Ovary (tissue), 9 donors: ENCODE data around the gene SORCS3. TPM values are rescaled to one million over a fixed set of nuclear protein-coding genes. Genes with fewer than 3 reads are reported as not detected.

Source experiments
- DNase-seq, 5 donors: peaks; one replicate each; pipeline ENCODE4 v3.0.0-alpha.2; 2019 to 2020
- H3K27ac ChIP-seq, 2 donors: fragments of 200-600 bp; one replicate each; pipeline versions ENCODE4 v1.5.1 to v1.8.0; 2019 to 2022
- H3K27me3 ChIP-seq: fragments of 200-600 bp; one replicate; pipeline ENCODE4 v1.8.0; 2022
- H3K36me3 ChIP-seq: fragments of 200-600 bp; sonication (generic); one replicate; pipeline ENCODE4 v1.5.1; 2019
- H3K4me1 ChIP-seq: one replicate; pipeline ENCODE4 v1.8.1; 2013; ENCODE audit warnings: mild to moderate bottlenecking, moderate library complexity; ENCODE audit not compliant: insufficient read depth
- H3K4me3 ChIP-seq: fragments of 200-600 bp; sonication (generic); one replicate; pipeline ENCODE4 v1.5.1; 2017
- H3K9me3 ChIP-seq, 2 donors: fragments of 200-600 bp in 1 of 2; sonication (generic) in 1 of 2; one replicate each; pipeline versions ENCODE4 v1.5.1 to v1.8.1; 2013 to 2019; ENCODE audit warnings: mild to moderate bottlenecking in 1 of 2, moderate library complexity in 1 of 2
- CTCF ChIP-seq, 3 donors: fragments of 450-650 bp in 2 of 3; fragments of 200-600 bp in 1 of 3; IDR thresholded peaks; one replicate each; pipeline versions ENCODE4 v1.5.1 to v1.8.0; 2016 to 2022; ENCODE audit warnings: antibody characterized with exemption in 3 of 3, mild to moderate bottlenecking in 1 of 3
- EP300 ChIP-seq: sonication (generic); formaldehyde crosslinking; IDR thresholded peaks from one replicate; pipeline ENCODE4 v1.6.1; 2017; ENCODE audit warnings: antibody characterized with exemption
- POLR2A ChIP-seq: fragments of 450-650 bp; IDR thresholded peaks from one replicate; pipeline ENCODE4 v1.6.1; 2017; ENCODE audit warnings: antibody characterized with exemption, mild to moderate bottlenecking, moderate library complexity
- WGBS, 3 donors: extraction: QIAGEN DNeasy Blood & Tissue Kit in 1 of 3; methylation state at CpG; one replicate each; pipeline versions ENCODE4 v1.1.5 to v1.1.7; 2013 to 2017; 5-methylcytosine and 5-hydroxymethylcytosine counted together
- intact Hi-C, 4 donors: fragments of 100-400 bp; cut with DNase I; formaldehyde crosslinking; loops; one replicate each; pipeline versions ENCODE4 v1.11.0 to v1.15.1; 2022 to 2023
- polyA plus RNA-seq, 2 donors: library from polyadenylated mRNA; stranded (reverse); fragments of 200-250 nt in 1 of 2; fragments of 350-450 nt in 1 of 2; fragmentation: Illumina TruSeq in 1 of 2; extraction: RNeasy Lipid Tissue Mini Kit (QIAGEN cat#74804) in 1 of 2; gene quantifications; one replicate each; pipeline ENCODE4 v1.2.3, GENCODE V29; 2013 to 2014
- total RNA-seq, 7 donors: library from RNA; depleted of rRNA in 2 of 7; stranded (reverse); fragments of >200 nt in 2 of 7; fragmentation: NEBNext Ultra II Directional in 3 of 7; extraction: Animal tissue kit (Norgen Biotek cat#: 25700) in 3 of 7; gene quantifications; one replicate each; pipeline versions ENCODE4 v1.1.0 to v1.2.4, GENCODE V29; 2016 to 2023
- donor health status: DM: no; HTN: no; CAD: no; lungs with moderate emphysema.
- donor health status: DM: no; HTN: no; CAD: no.
- donor health status: Bipolar disorder and iron deficiency.
- donor health status: DM: yes; HTN: yes; CAD: no.
- donor health status: DM: no; HTN: no; CAD: no.
- donor health status: DM: yes; HTN: yes; CAD: no.

SORCS3 gene
- total and polyA plus RNA-seq, 9 donors, result 0.07 to 4.5 (median 0.79) TPM; not detected in 1

GRCh38 chr10:104767282-104767681 lies 126.2 kb downstream of the SORCS3 start:
- TF ChIP-seq CTCF (IDR thresholded peaks at IDR 0.05) (no peak), POLR2A (no peak), EP300 (no peak)
- Histone ChIP-seq H3K36me3 (no peaks in the 10 kb centered on the region), H3K27ac (no peak overlapping the region)

GRCh38 chr10:104767745-104768144 lies 126.7 kb downstream of the SORCS3 start:
- H3K4me3 ChIP-seq, result no peak overlapping the region
- WGBS, 3 donors, result 48 to 67% (median 59%) methylated on average over 1 of the region's 1 CpG
- H3K4me1 ChIP-seq, result no peaks in the 10 kb centered on the region
- H3K36me3 ChIP-seq, result no peaks in the 10 kb centered on the region
- no peaks in the 10 kb centered on the region for H3K27me3 ChIP-seq
- no peak for DNase-seq
- intact Hi-C loops, result no loop called here
- TF ChIP-seq CTCF (IDR thresholded peaks at IDR 0.05) (no peak), POLR2A (no peak), EP300 (no peak)
- no peak overlapping the region for H3K27ac ChIP-seq
- peaks cover 0 to 4% of the 10 kb centered on the region in 2 donors for H3K9me3 ChIP-seq

More at GRCh38 chr10:104767282-104767681, 126.2 kb downstream of the SORCS3 start:
- intact Hi-C loops, result no loop called here
- Histone ChIP-seq H3K27me3 (no peaks in the 10 kb centered on the region), H3K9me3 (peaks cover 0 to 4% of the 10 kb centered on the region in 2 donors), H3K4me3 (no peak overlapping the region), H3K4me1 (no peaks in the 10 kb centered on the region)
- WGBS, 3 donors, result 41 to 63% (median 48%) methylated on average over 2 of the region's 2 CpGs
- DNase-seq, result no peak

GRCh38 chr10:104773105-104773504 lies 132.0 kb downstream of the SORCS3 start:
- Histone ChIP-seq H3K4me3 (no peak overlapping the region), H3K27ac (no peak overlapping the region), H3K27me3 (no peaks in the 10 kb centered on the region), H3K4me1 (no peaks in the 10 kb centered on the region), H3K36me3 (no peaks in the 10 kb centered on the region), H3K9me3 (no peaks in the 10 kb centered on the region)
- WGBS, 3 donors, result 62 to 79% (median 72%) methylated on average over 3 of the region's 3 CpGs
- TF ChIP-seq POLR2A, result no peak
- no peak for TF ChIP-seq CTCF (IDR thresholded peaks at IDR 0.05)
- no peak for TF ChIP-seq EP300
- intact Hi-C loops, result no loop called here
- no peak for DNase-seq

GRCh38 chr10:104774234-104774633 lies 133.1 kb downstream of the SORCS3 start:
- intact Hi-C loops, result no loop called here
- Histone ChIP-seq H3K9me3 (no peaks in the 10 kb centered on the region), H3K4me1 (no peaks in the 10 kb centered on the region), H3K36me3 (no peaks in the 10 kb centered on the region), H3K27me3 (no peaks in the 10 kb centered on the region), H3K4me3 (no peak overlapping the region), H3K27ac (no peak overlapping the region)
- TF ChIP-seq CTCF (IDR thresholded peaks at IDR 0.05) (no peak), POLR2A (no peak), EP300 (no peak)
- no peak for DNase-seq
- WGBS, 3 donors, result 69 to 78% (median 75%) methylated on average over 6 of the region's 6 CpGs
